Activated CD8-positive, alpha-beta memory T cell treated with anti-CD3 and anti-CD28 coated beads, Interleukin-2, amount 10 ng/mL, durations not matched to agents 7 days and 5 days (primary cell): Measurements from ENCODE around the gene CLIP4. TPM values are rescaled to one million over a fixed set of nuclear protein-coding genes. Genes with fewer than 3 reads are reported as not detected.

Source experiments
- ATAC-seq: fragments of 150-1000 bp; cut with Tn5 transposase; one replicate; pipeline ENCODE4 v1.10.0; 2021; ENCODE audit warnings: moderate library complexity
- CTCF ChIA-PET: fragments of 350-600 bp; sonication (Branson Sonifier 250); formaldehyde crosslinking; loops from one replicate; lab custom pipeline; 2021; ENCODE audit warnings: antibody characterized with exemption; lab: Charles Lee
- DNase-seq: peaks from one replicate; pipeline ENCODE4 v3.0.0-alpha.2; 2020
- H3K27ac Mint-ChIP-seq: one replicate; pipeline ENCODE4 v1.8.0; 2021; ENCODE audit warnings: mild to moderate bottlenecking, mixed read lengths
- H3K27me3 Mint-ChIP-seq: one replicate; pipeline ENCODE4 v1.8.0; 2021; ENCODE audit warnings: mixed read lengths
- H3K36me3 Mint-ChIP-seq: one replicate; pipeline ENCODE4 v1.8.0; 2021; ENCODE audit warnings: mild to moderate bottlenecking, mixed read lengths
- H3K4me1 Mint-ChIP-seq: one replicate; pipeline ENCODE4 v1.8.0; 2021; ENCODE audit warnings: mixed read lengths
- H3K4me3 Mint-ChIP-seq: one replicate; pipeline ENCODE4 v1.8.0; 2021; ENCODE audit warnings: mild to moderate bottlenecking, moderate library complexity, mixed read lengths
- H3K9me3 Mint-ChIP-seq: one replicate; pipeline ENCODE4 v1.8.0; 2022; ENCODE audit warnings: low read depth, mixed read lengths
- total RNA-seq, 2 experiments: library from RNA; stranded (reverse); gene quantifications; one replicate each; pipeline ENCODE4 v1.2.3, GENCODE V29; 2021

The CLIP4 gene
- total RNA-seq, 2 experiments from 2014 or later = 27.6 to 36.7 TPM

DNA sequence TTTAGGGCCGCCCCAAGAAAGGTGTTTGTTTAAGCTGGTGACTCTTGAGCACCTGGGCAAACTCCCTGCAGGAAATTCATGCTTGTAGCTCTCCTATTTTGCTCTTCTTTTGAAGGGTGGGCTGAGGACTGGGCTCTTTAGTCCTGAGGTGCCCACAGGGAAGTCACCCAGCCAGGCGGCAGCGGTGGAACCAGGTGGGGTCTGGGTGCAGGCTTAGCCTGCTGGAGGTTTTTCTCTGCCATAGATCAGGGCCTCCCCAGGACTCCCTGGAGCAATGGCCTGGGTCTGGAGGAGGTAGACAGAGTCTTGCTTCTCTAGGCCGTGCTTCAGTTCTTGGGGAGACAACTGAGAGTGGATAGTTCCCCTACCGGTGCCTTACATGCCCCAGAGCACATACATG, 99.9 kb downstream of the CLIP4 start:
- no peak for ATAC-seq
- no peaks in the 10 kb centered on the region for H3K27me3 Mint-ChIP-seq
- no peak overlapping the region for H3K27ac Mint-ChIP-seq
- peak; percentile 27 for DNase-seq
- peaks cover 6% of the 10 kb centered on the region for H3K4me1 Mint-ChIP-seq
- CTCF ChIA-PET = no interaction called here
- H3K4me3 Mint-ChIP-seq = no peak overlapping the region
- H3K9me3 Mint-ChIP-seq = no peaks in the 10 kb centered on the region
- H3K36me3 Mint-ChIP-seq = no peaks in the 10 kb centered on the region

DNA sequence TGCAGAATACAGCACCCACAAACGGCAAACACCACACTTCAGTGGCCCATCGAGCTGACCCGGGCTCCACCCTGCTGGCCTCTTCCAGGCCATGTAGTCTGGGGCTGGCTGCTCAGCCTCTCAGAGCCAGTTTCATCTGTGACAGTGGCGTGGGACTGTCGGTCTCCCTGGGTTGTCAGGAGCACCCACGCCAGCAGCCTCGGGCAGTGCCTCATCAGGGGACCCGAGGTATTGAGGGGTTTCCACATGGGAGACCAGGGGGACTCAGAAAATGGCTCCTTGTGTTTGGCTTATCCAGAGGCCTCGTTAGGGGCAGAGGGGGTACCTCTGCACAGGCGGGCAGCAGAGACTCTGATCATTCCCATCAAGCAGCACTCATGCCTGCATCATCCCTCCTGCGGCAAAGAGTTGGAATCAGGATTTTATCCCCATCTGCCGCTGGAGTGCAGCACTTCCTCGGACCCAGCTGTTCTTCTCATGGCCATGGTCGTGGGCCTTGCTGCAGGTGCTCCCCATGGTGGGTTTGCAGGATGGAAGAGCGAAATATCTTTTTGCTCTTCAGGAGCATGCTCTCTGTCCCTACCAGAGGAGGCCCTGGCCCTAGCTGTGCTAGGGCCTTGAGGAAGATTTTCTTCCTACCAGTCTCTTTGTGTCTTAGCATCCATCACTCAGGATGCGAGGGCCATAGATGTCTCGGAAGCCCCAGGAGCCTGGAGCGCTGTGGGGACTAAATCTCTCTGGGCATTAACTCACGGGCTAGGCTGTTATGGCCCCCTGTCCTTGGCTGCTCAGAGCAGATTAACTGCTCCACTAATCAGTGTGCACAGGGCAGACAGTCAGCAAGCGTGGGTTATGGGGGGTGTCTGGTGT, 100.8 kb downstream of the CLIP4 start:
- no peak for ATAC-seq
- Mint-ChIP-seq H3K27me3 (no peaks in the 10 kb centered on the region), H3K4me1 (peaks cover 6% of the 10 kb centered on the region), H3K27ac (no peak overlapping the region), H3K9me3 (no peaks in the 10 kb centered on the region), H3K36me3 (no peaks in the 10 kb centered on the region), H3K4me3 (no peak overlapping the region)
- CTCF ChIA-PET = no interaction called here
- peak; percentile 36 for DNase-seq

DNA sequence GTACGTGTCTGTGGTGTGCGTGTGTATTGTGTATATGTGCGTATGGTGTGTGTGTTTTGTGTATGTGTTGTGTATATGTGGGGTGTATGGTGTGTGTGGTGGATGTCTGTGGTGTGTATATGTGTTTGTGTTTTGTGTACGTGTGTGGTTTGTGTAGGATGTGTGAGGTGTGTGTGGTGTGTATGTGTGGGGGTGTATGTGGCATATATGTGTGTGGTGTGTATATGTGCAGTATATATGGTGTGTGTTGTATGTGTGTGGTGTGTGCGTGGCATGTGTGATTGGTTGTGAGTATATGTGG, 101.3 kb downstream of the CLIP4 start:
- ATAC-seq (no peak), DNase-seq (no peak)
- Mint-ChIP-seq H3K36me3 (no peaks in the 10 kb centered on the region), H3K9me3 (no peaks in the 10 kb centered on the region), H3K4me1 (peaks cover 6% of the 10 kb centered on the region), H3K4me3 (no peak overlapping the region), H3K27ac (no peak overlapping the region), H3K27me3 (no peaks in the 10 kb centered on the region)
- CTCF ChIA-PET = no interaction called here

DNA sequence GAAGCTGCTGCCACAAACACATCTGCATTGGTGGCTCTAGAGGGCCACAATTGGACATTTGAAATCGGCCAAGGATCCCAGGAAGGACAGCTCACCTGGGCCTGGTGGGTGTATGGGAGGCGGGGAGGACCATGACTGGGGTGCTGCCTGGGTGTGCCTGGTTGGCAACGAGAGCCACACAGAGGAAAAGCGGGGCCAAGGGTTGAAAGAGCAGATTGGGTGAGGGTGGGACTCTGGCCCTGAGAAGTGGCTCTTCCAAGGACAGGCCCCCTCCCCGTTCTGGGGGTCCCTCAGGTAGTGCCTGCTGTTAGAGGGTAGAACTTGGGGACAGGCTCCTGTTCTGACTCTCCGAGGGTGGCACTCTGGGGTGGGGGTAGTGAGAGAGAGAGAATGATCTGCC, 102.9 kb downstream of the CLIP4 start:
- H3K27ac Mint-ChIP-seq = no peak overlapping the region
- DNase-seq (no peak), ATAC-seq (no peak)
- H3K4me3 Mint-ChIP-seq = no peak overlapping the region
- H3K36me3 Mint-ChIP-seq = no peaks in the 10 kb centered on the region
- CTCF ChIA-PET = no interaction called here
- H3K4me1 Mint-ChIP-seq = peaks cover 6% of the 10 kb centered on the region
- no peaks in the 10 kb centered on the region for H3K27me3 Mint-ChIP-seq
- no peaks in the 10 kb centered on the region for H3K9me3 Mint-ChIP-seq

DNA sequence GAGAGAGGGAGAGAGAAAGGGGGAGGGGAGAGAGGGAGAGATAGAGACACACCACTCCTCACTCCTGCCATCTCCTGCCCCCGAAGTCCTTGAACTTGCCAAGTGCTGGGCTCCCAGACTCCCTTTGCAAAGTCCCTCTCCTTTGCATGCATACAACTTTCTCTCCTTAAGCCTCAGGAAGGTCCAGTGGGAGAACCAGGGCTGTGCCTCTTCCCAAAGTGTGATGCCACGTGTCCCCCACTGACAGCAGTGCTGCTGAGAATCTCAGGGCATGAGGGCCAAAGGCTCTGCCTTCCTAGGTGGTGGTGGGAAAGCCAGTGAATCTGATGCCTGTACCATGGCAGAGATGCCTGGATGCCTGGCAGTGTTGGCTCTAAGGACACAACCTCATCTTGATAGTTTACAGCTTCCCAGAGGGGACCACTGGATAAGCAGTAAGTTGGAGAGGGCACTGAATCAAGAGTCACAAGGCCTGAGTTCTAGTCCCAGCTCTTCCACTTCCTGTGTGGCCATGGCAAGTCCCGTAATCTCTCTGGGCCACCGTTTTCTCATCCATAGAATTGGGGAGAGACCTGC, 103.4 kb downstream of the CLIP4 start:
- no peaks in the 10 kb centered on the region for H3K9me3 Mint-ChIP-seq
- H3K27me3 Mint-ChIP-seq = no peaks in the 10 kb centered on the region
- no peak overlapping the region for H3K27ac Mint-ChIP-seq
- H3K36me3 Mint-ChIP-seq = no peaks in the 10 kb centered on the region
- CTCF ChIA-PET = no interaction called here
- ATAC-seq (no peak), DNase-seq (no peak)
- peaks cover 4% of the 10 kb centered on the region for H3K4me1 Mint-ChIP-seq
- H3K4me3 Mint-ChIP-seq = no peak overlapping the region

DNA sequence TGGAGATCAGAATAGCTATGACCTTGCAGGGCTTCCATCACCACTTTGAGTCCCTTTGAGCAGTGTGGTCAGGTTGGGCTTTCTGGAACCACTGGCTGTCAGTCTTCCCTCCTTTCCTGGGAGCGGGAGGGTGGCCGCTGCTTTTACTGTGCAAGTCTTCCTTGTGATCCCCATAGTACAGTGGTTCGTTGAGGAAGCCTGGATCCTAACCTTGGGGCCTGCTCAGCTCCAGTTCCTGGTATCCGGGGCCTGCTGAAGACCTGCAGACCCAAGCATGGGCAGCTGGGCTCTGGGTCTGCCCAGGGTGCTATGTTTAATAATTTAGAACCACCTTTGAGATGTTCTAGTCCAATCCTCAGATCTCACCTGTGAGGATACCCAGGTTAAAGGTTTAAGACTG, 104.2 kb downstream of the CLIP4 start:
- no peak for DNase-seq
- Mint-ChIP-seq H3K36me3 (no peaks in the 10 kb centered on the region), H3K4me1 (no peaks in the 10 kb centered on the region), H3K27me3 (peaks cover 2% of the 10 kb centered on the region), H3K9me3 (no peaks in the 10 kb centered on the region), H3K27ac (no peak overlapping the region), H3K4me3 (no peak overlapping the region)
- CTCF ChIA-PET = interaction anchor here (1.0 kb wide), 1 partner anchor 263 kb away, joined by 3 read pairs; no protein-coding TSS in a partner anchor
- ATAC-seq = no peak

DNA sequence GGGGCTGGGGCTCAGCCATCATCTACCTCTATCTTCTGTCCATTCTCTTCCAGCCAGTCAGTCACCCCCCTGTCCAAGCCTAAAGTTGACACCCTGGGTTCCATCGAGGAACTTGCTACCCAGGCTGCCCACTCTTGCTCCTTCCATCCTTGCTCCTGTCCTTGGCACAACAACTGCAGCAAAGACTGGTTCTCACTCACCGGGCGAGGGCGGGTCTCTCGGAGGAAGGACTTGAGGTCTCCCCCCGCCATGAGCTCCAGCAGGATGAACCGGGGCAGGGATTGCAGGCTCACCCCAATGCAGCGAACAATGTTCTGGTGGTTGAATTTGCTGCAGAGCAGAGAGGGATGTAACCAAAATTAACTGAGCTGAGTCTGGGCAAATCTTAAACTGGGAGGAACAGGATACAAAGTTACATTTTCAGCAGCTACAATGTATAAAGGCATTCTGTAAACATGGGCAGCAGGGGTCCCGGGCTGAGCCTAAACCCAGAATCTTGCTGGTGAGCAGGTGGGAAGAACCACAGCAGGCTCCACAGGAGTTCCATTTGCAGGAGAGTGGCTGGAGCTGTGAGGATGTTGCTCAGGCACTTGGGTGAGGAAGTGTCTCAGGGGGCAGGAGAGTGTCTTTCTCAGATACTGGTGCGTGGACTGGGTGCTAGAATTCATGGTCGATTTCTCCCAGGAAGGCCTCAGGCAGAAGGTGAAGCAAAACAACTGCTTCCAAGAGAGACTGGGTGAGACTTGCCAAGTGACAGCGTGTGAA, 105.5 kb downstream of the CLIP4 start:
- Mint-ChIP-seq H3K4me3 (no peak overlapping the region), H3K27me3 (peaks cover 6% of the 10 kb centered on the region), H3K27ac (no peak overlapping the region), H3K9me3 (no peaks in the 10 kb centered on the region), H3K36me3 (no peaks in the 10 kb centered on the region), H3K4me1 (no peaks in the 10 kb centered on the region)
- ATAC-seq = no peak
- no peak for DNase-seq
- CTCF ChIA-PET = no interaction called here

DNA sequence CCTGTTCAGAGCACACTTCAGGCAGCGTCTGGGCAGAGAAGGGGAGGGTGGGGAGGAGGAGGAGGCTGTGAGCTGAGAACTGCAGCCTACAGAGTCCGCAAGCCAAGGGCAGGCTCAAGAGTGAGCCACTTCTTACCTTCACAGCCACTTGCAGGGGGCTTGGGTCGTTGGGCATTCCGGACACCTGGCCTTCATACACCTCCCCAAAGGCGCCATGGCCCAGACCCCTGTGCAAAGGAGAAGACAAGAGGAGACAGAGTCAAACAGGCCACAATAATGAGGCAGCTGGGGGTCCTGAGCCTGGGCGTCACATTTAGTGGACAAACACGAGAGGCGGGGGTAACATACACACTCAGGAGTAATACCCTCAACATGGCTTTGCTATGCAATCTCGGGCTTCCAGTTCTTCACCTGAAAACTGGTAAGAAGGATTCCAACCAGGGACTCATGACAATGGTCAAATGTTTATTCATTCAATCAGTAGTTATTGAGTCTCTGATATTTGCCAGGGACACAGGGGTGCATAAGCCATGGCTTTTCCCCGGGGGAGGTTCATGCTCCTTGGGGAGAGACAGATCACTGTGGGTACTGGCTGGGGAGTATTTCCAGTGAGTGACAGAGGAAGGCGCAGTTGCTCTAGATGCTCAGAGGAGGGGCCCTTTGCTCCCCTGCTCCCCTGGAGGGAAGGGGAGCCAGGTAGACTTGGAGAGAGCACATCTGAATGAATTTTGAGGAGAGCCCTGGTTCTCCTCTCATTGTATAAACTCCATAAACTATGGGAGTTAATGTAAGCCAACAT, 107.4 kb downstream of the CLIP4 start:
- H3K4me3 Mint-ChIP-seq = no peak overlapping the region
- no peak for DNase-seq

DNA sequence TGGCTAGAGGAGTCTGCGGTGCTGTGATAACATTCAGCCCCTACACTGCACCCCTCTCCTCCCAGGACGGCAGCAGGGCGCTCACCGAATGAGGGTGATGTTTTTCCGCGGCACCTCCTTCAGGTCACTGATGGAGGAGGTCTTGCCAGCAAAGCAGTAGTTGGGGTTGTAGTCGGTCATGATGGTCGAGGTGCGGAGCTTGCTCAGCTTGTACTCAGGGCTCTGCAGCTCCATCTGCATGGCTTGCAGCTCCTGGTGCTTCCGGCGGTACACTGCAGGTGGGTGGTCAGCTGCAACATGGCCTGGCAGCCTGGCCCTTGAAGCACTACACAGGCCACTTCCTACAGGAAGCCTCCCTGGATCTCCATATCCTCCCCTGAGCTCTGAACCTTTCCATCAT, 108.0 kb downstream of the CLIP4 start:
- no peak overlapping the region for H3K27ac Mint-ChIP-seq
- H3K36me3 Mint-ChIP-seq = no peaks in the 10 kb centered on the region
- ATAC-seq (no peak), DNase-seq (no peak)
- H3K9me3 Mint-ChIP-seq = no peaks in the 10 kb centered on the region
- peaks cover 20% of the 10 kb centered on the region for H3K27me3 Mint-ChIP-seq
- no peak overlapping the region for H3K4me3 Mint-ChIP-seq
- CTCF ChIA-PET = no interaction called here
- H3K4me1 Mint-ChIP-seq = no peaks in the 10 kb centered on the region

More for the DNA sequence above, 107.4 kb downstream of the CLIP4 start:
- ATAC-seq = no peak
- Mint-ChIP-seq H3K9me3 (no peaks in the 10 kb centered on the region), H3K4me1 (no peaks in the 10 kb centered on the region), H3K27me3 (peaks cover 14% of the 10 kb centered on the region), H3K36me3 (no peaks in the 10 kb centered on the region), H3K27ac (no peak overlapping the region)
- CTCF ChIA-PET = no interaction called here

DNA sequence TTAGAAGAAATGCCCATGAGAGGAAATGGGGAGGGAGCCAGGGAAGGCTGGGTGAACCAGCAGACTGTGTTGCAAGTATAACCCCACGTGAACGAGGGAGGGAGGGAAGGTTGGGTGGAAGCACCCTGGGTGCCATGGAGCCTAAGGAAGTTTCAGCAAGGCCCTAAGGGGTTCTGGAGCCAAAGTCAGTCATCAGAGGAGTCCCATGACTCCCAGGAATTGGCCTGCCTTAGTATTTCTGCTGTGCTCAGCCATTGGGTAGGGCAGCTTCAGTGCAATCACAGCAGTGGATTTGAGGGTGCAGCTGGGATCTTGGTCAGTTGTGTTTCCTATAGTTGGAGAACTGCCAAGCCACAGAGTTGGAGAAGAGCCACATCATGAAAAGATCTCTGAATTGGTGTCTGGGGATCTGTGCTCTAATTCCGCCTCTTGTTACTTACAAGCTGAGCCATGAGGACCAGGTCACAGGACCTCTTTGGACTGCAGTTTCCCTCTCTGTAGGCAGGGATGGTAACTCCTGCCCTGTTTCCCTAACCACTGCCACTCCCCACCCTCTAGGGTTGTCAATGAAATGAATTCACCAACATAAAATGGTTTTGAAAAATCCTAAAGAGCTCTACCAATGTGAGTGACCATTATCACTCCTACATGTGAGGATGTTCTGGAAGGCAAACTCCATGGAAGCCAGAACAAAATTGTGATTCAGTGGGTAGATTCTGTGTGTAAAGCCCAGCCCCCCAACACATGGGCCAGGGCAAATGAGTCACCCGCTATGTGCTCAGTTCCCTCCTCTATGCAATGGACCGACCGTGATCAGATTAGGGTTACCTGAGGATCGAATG, 108.9 kb downstream of the CLIP4 start:
- CTCF ChIA-PET = no interaction called here
- H3K36me3 Mint-ChIP-seq = no peaks in the 10 kb centered on the region
- DNase-seq (no peak), ATAC-seq (no peak)
- no peaks in the 10 kb centered on the region for H3K4me1 Mint-ChIP-seq
- no peaks in the 10 kb centered on the region for H3K9me3 Mint-ChIP-seq
- peaks cover 21% of the 10 kb centered on the region for H3K27me3 Mint-ChIP-seq
- no peak overlapping the region for H3K4me3 Mint-ChIP-seq
- no peak overlapping the region for H3K27ac Mint-ChIP-seq

DNA sequence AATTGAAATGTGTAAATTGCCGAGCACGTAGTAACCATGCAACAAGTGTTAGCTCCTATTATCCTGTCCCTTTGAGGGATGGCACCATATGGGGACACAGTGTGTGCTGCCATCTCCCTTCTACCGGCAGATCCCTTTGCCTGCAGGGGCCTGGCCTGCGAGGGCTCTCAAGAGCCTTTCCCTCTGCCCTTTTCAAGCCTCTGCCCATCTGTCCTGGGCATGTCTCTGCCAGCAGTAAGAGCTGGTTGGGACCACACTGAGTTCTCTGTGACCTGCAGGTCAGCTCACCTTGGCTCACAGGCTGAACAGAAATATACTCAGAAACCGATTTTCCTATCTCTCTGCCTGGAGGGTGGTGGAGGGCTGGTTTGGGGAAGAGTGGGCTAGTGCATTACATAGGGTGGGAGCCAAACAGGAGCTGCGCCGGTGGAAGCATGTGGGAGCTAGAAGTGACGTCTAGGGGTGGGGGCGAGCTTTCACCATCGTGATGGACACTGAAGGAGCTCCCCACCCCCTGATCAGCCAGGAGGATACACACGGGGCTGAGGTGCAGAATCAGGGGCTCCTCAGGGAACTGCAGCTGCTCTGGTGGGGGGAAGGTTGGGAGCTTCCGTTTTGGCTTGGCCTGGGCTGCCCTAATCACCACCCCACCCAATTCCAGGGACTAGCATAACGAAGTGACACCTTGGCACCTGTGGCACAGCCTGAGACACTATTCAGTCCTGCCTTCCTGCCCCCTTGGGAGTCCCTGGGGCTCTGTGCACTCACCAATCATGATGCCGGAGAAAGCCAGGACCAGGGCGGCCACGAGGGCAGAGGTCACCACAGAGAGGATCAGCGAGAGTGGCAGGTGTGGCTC, 109.7 kb downstream of the CLIP4 start:
- H3K4me1 Mint-ChIP-seq = no peaks in the 10 kb centered on the region
- CTCF ChIA-PET = interaction anchor here (0.7 kb wide), 1 partner anchor 267 kb away, joined by 3 read pairs; no protein-coding TSS in a partner anchor
- no peak overlapping the region for H3K4me3 Mint-ChIP-seq
- H3K9me3 Mint-ChIP-seq = no peaks in the 10 kb centered on the region
- no peaks in the 10 kb centered on the region for H3K36me3 Mint-ChIP-seq
- H3K27me3 Mint-ChIP-seq = peaks cover 21% of the 10 kb centered on the region
- ATAC-seq = no peak
- DNase-seq = no peak
- no peak overlapping the region for H3K27ac Mint-ChIP-seq

DNA sequence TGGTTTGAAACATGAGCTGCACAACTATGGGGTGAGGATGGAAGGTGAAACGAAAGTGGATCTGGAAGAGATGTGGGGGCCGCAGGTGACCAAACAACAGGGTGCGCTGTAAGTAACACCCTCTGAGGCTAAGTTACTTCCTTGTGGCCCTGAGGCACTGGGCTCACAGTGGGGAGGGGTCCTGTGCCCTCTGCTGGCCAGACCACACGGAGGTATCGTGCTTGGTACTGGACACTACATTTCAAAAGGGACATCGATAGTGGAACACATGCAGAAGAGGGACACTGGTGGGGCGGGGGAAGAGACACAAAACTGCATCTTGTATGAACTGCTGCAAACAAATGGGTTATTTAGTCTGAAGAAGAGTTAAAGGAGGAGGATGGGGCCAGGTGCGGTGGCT, 110.6 kb downstream of the CLIP4 start:
- ATAC-seq (no peak), DNase-seq (no peak)
- H3K9me3 Mint-ChIP-seq = no peaks in the 10 kb centered on the region
- peaks cover 21% of the 10 kb centered on the region for H3K27me3 Mint-ChIP-seq
- no peaks in the 10 kb centered on the region for H3K36me3 Mint-ChIP-seq
- no peaks in the 10 kb centered on the region for H3K4me1 Mint-ChIP-seq
- CTCF ChIA-PET = no interaction called here
- H3K27ac Mint-ChIP-seq = no peak overlapping the region
- H3K4me3 Mint-ChIP-seq = no peak overlapping the region
